Frontal cortex (tissue), 4 donors: ENCODE measurements around the gene MTMR4. TPM values are rescaled to one million over a fixed set of nuclear protein-coding genes. Genes with fewer than 3 reads are reported as not detected.
"Not testable (repeated sequence)": the region's sequence is repeated elsewhere in the genome, so short reads cannot be mapped to it uniquely, and the experiment has no call there.

Experiments used
- DNase-seq, 2 donors: peaks; one replicate each; pipeline ENCODE4 v3.0.0; 2012; ENCODE audit warnings: low spot score in 2 of 2
- FAIRE-seq: peaks from 2 replicates; lab custom pipeline; 2012; peaks lifted over from hg19 to GRCh38; lab: Jason Lieb, UNC
- total RNA-seq: library from RNA; depleted of rRNA; stranded (reverse); fragments of >200 nt; gene quantifications from one replicate; pipeline ENCODE4 v1.2.3, GENCODE V29; 2014
- donor health status: control.
- donor health status: control.
- donor health status: control.

Gene MTMR4
- total RNA-seq, 1 donor from 2014 or later = 126 TPM

GRCh38 chr17:58527949-58528348, 13.5 kb upstream of the MTMR4 start:
- DNase-seq = peak in 1 of 2 donors; percentile 56
- no peak for FAIRE-seq

GRCh38 chr17:58527306-58527705, 12.9 kb upstream of the MTMR4 start:
- FAIRE-seq = no peak
- no peak for DNase-seq

GRCh38 chr17:58525239-58525638, 10.8 kb upstream of the MTMR4 start:
- DNase-seq (no peak), FAIRE-seq (no peak)

- DNase-seq (no peak), FAIRE-seq (no peak)
Measured at GRCh38 chr17:58521680-58522079, 7.2 kb upstream of the MTMR4 start.

- FAIRE-seq (no peak), DNase-seq (no peak)
Measured at GRCh38 chr17:58520843-58521430, 6.5 kb upstream of the MTMR4 start.

- FAIRE-seq (peak; percentile 96), DNase-seq (peak; percentile 94 to 95)
Measured at GRCh38 chr17:58517928-58518609, 3.6 kb upstream of the MTMR4 start.

- FAIRE-seq (no peak), DNase-seq (no peak)
Measured at GRCh38 chr17:58517378-58517927, 3.0 kb upstream of the MTMR4 start.

- DNase-seq = no peak
- FAIRE-seq = no peak
Measured at GRCh38 chr17:58516644-58517377, 2.4 kb upstream of the MTMR4 start.

- DNase-seq = no peak
- no peak for FAIRE-seq
Measured at GRCh38 chr17:58515286-58515685, 848 bp upstream of the MTMR4 start.

- DNase-seq (no peak), FAIRE-seq (no peak)
Measured at GRCh38 chr17:58514770-58515157, 326 bp upstream of the MTMR4 start.

- peak in 1 of 2 donors; percentile 54 for DNase-seq
- FAIRE-seq = no peak
Measured at GRCh38 chr17:58513267-58513964, 1.0 kb downstream of the MTMR4 start.

GRCh38 chr17:58510075-58510474, 4.4 kb downstream of the MTMR4 start:
- FAIRE-seq (no peak), DNase-seq (no peak)

GRCh38 chr17:58508341-58509067, 5.9 kb downstream of the MTMR4 start:
- no peak for FAIRE-seq
- DNase-seq = no peak

GRCh38 chr17:58507123-58507634, 7.3 kb downstream of the MTMR4 start:
- DNase-seq = no peak
- FAIRE-seq = no peak

GRCh38 chr17:58506354-58507080, 7.9 kb downstream of the MTMR4 start:
- FAIRE-seq (no peak), DNase-seq (no peak)

GRCh38 chr17:58504826-58505351, 9.5 kb downstream of the MTMR4 start:
- DNase-seq = no peak
- no peak for FAIRE-seq

- no peak for DNase-seq
- no peak for FAIRE-seq
Measured at GRCh38 chr17:58503866-58504265, 10.6 kb downstream of the MTMR4 start.

- not testable (repeated sequence) for DNase-seq, FAIRE-seq
Measured at GRCh38 chr17:58503134-58503533, 11.3 kb downstream of the MTMR4 start.
